SU-DHL-6 (cell line): ENCODE data around the gene HHATL.

ENCODE experiments used
- CTCF ChIP-seq: fragments of 200-600 bp; sonication (generic); IDR thresholded peaks from one replicate; pipeline ENCODE4 v1.5.1; 2017; ENCODE audit warnings: antibody characterized with exemption, mild to moderate bottlenecking, low read length, moderate library complexity; ENCODE audit not compliant: insufficient read depth, poor library complexity, severe bottlenecking
- EZH2phosphoT487 ChIP-seq: fragments of 200-600 bp; sonication (generic), shearing (Covaris generic); conservative IDR thresholded peaks from 2 replicates; pipeline ENCODE4 v1.6.1; 2018; ENCODE audit warnings: mild to moderate bottlenecking, antibody characterized with exemption, low read length, moderate library complexity, mixed read lengths

- TF ChIP-seq CTCF (no peak), EZH2phosphoT487 (no peak)
Measured at GRCh38 chr3:42736531-42736930, 33.9 kb upstream of the HHATL start.
